Pancreas (tissue), 10 donors: Measurements from ENCODE around the gene UNC50. TPM values are rescaled to one million over a fixed set of nuclear protein-coding genes. Genes with fewer than 3 reads are reported as not detected.

Experiments
- ATAC-seq, 4 donors: fragments of 200-7000 bp; cut with Tn5 transposase; one replicate each; pipeline versions ENCODE4 v1.8.0 to v1.9.1; 2020; ENCODE audit warnings: mild to moderate bottlenecking in 4 of 4, moderate library complexity in 4 of 4
- DNase-seq, 6 donors: peaks; one replicate each; pipeline ENCODE4 v3.0.0-alpha.2; 2020
- FAIRE-seq: peaks from 2 replicates; lab custom pipeline; 2012; peaks lifted over from hg19 to GRCh38; lab: Jason Lieb, UNC
- H3K27ac ChIP-seq, 4 donors: fragments of 200-600 bp; sonication (generic); 1 replicate in 3 of 4; 2 replicates in 1 of 4; pipeline versions ENCODE4 v1.5.0 to v1.8.0; 2020
- H3K27me3 ChIP-seq, 4 donors: fragments of 200-600 bp; one replicate each; pipeline ENCODE4 v1.8.0; 2021
- H3K36me3 ChIP-seq, 3 donors: fragments of 200-600 bp; sonication (generic) in 1 of 3; one replicate each; pipeline versions ENCODE4 v1.5.0 to v1.8.0; 2020 to 2021
- H3K4me1 ChIP-seq, 3 donors: fragments of 200-600 bp; one replicate each; pipeline ENCODE4 v1.8.0; 2021
- H3K4me3 ChIP-seq, 4 donors: fragments of 200-600 bp; sonication (generic) in 2 of 4; one replicate each; pipeline versions ENCODE4 v1.5.0 to v1.8.0; 2020 to 2021
- H3K9me3 ChIP-seq, 4 donors: fragments of 200-600 bp; one replicate each; pipeline ENCODE4 v1.8.0; 2021
- WGBS, 2 donors: extraction: QIAGEN DNeasy Blood & Tissue Kit; methylation state at CpG; one replicate each; pipeline ENCODE4 v1.1.7; 2013; 5-methylcytosine and 5-hydroxymethylcytosine counted together
- intact Hi-C, 3 donors: fragments of 100-400 bp; cut with DNase I; formaldehyde crosslinking; loops; one replicate each; pipeline versions ENCODE4 v1.11.1 to v1.14.2; 2022
- polyA plus RNA-seq, 2 donors: library from polyadenylated mRNA; stranded (reverse); fragments of 200-250 nt; gene quantifications; one replicate each; pipeline ENCODE4 v1.2.3, GENCODE V29; 2013
- total RNA-seq, 6 donors: library from RNA; stranded (reverse); fragmentation: NEBNext Ultra II Directional in 4 of 6; extraction: Animal tissue kit (Norgen Biotek cat#: 25700) in 4 of 6; gene quantifications; one replicate each; pipeline versions ENCODE4 v1.2.1 to v1.2.4, GENCODE V29; 2021 to 2023
- TF ChIP-seq, protein P1 (sequence below), 4 donors: fragments of 200-600 bp; sonication (generic) in 3 of 4; IDR thresholded peaks; one replicate each; pipeline versions ENCODE4 v1.5.0 to v1.8.0; 2021; ENCODE audit warnings: antibody characterized with exemption in 4 of 4
- donor health status: healthy with polysubstance abuse.
- donor health status: DM: no; HTN: no; CAD: no; lungs with moderate emphysema.
- donor health status: DM: no; HTN: no; CAD: no.
- donor health status: control.
- donor health status: control.
- donor health status: Bipolar disorder and iron deficiency.
- donor health status: DM: yes; HTN: yes; CAD: no.
- donor health status: DM: no; HTN: no; CAD: no.
- donor health status: DM: no; HTN: no; CAD: no.
- donor health status: DM: yes; HTN: yes; CAD: no.

UNC50 gene
- total and polyA plus RNA-seq, 8 donors = 11.9 to 38.1 (median 17.6) TPM

DNA sequence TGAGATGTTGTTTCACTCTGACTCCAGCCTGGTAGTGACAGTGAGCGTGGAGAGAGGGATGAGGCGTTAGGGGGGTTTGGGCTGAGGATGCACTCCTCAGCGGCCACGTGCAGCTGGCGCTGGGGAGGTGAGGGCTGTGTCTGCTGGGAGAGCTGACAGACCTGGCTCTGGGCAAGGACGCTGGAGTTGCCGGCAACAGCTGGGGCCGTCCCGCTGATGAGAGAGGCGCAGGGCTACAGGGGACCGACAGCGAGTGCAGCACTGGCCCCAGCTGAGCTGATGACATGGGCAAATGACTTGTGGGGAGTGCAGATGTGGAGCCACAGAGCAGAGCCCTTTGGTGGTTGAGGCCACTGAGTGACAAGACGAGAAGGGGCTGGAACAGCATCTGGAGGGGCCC lies 38.5 kb upstream of the UNC50 start:
- ATAC-seq (no peak), DNase-seq (no peak)
- WGBS, 2 donors = 91 to 92% methylated on average over 13 of the region's 13 CpGs

DNA sequence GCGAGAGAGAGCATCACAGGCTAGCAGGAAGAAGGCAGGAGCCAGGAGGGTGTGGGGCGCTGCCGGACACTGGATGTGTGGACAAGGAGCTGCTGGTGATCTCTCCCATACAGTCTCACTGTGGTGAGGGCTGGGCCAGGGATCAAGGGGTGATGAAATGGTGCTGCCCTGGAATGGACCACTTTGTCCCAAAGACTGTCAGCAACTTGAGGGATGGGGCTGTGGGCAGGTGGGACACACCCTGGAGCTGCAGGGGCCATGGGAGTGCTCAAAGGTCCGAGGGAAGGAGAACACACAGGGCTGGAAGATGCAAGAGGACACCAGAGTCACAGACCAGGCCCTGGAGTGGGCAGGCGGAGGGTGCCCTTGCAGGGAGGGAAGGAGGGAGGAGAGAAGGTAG lies 38.0 kb upstream of the UNC50 start:
- no peak for ATAC-seq
- DNase-seq = no peak
- H3K4me3 ChIP-seq = no peak overlapping the region
- H3K4me1 ChIP-seq = no peaks in the 10 kb centered on the region
- WGBS, 2 donors = 90% methylated on average over 5 of the region's 5 CpGs
- TF ChIP-seq, protein P1, sequence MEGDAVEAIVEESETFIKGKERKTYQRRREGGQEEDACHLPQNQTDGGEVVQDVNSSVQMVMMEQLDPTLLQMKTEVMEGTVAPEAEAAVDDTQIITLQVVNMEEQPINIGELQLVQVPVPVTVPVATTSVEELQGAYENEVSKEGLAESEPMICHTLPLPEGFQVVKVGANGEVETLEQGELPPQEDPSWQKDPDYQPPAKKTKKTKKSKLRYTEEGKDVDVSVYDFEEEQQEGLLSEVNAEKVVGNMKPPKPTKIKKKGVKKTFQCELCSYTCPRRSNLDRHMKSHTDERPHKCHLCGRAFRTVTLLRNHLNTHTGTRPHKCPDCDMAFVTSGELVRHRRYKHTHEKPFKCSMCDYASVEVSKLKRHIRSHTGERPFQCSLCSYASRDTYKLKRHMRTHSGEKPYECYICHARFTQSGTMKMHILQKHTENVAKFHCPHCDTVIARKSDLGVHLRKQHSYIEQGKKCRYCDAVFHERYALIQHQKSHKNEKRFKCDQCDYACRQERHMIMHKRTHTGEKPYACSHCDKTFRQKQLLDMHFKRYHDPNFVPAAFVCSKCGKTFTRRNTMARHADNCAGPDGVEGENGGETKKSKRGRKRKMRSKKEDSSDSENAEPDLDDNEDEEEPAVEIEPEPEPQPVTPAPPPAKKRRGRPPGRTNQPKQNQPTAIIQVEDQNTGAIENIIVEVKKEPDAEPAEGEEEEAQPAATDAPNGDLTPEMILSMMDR (IDR thresholded peaks at IDR 0.05) = no peak
- H3K36me3 ChIP-seq = peaks cover 0 to 12% (median 0%) of the 10 kb centered on the region in 3 donors
- H3K27me3 ChIP-seq = no peaks in the 10 kb centered on the region
- no peak overlapping the region for H3K27ac ChIP-seq
- intact Hi-C loops = no loop called here
- FAIRE-seq = no peak
- no peaks in the 10 kb centered on the region for H3K9me3 ChIP-seq

More for the DNA sequence above, 38.5 kb upstream of the UNC50 start:
- Histone ChIP-seq H3K4me1 (no peaks in the 10 kb centered on the region), H3K27ac (no peak overlapping the region), H3K4me3 (no peak overlapping the region), H3K36me3 (peaks cover 0 to 12% (median 0%) of the 10 kb centered on the region in 3 donors), H3K27me3 (no peaks in the 10 kb centered on the region), H3K9me3 (no peaks in the 10 kb centered on the region)
- TF ChIP-seq, protein P1 (IDR thresholded peaks at IDR 0.05) = no peak
- no peak for FAIRE-seq
- intact Hi-C loops = no loop called here

DNA sequence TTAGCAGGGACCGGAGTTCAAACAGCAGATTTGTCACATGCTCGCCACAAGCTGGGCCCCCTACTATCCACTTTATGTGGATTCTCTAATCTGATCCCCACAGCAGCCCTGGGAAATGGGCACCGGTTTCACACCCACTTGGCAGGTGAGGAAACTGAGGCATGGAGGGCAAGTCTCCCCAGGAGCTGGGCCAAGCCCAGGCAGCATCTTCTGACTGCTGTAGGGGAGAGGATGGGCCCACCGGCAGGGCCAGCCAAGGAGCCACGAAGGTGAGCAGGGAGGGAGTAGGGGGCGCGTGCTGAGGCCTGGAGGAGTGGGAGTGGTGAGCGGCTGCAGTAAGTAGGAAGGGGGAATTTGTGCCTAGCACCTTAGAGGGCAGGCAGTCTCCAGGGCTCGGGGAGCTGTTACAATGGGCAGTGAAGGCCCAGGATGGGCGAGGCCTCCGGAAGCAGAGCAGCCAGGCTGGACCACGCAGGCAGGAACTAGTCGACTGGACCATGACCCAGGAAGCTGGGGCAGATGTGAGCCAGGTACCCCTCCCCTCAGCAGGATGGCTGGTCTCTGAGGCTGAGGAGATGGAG lies 37.2 kb upstream of the UNC50 start:
- DNase-seq (no peak), FAIRE-seq (no peak), ATAC-seq (no peak)
- H3K36me3 ChIP-seq = peaks cover 0 to 4% (median 0%) of the 10 kb centered on the region in 3 donors
- WGBS, 2 donors = 91 to 92% methylated on average over 13 of the region's 13 CpGs
- no peaks in the 10 kb centered on the region for H3K27me3 ChIP-seq
- intact Hi-C loops = no loop called here
- no peaks in the 10 kb centered on the region for H3K9me3 ChIP-seq
- TF ChIP-seq, protein P1 (IDR thresholded peaks at IDR 0.05) = no peak
- no peak overlapping the region for H3K27ac ChIP-seq
- no peak overlapping the region for H3K4me3 ChIP-seq
- H3K4me1 ChIP-seq = no peaks in the 10 kb centered on the region

DNA sequence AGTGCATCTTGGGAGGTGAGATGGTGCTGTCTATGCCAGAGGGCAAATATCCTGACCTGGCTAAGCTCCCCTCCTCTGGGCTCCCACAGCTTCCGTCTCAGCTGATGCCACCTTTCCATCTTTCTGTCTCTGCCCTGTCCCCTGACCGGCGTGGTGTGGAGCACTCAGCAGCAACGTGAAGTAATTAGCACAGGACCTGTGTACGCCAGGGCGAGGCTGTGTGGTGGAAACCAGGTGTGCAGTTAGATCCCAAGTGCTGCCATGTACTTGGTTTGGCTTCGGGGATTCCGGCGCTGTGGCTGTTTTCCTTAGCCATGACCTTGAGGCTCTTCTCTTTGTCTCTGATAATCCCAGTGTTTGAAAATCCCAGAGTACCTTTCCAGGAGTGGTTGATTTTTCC lies 36.6 kb upstream of the UNC50 start:
- FAIRE-seq = no peak
- Histone ChIP-seq H3K27ac (no peak overlapping the region), H3K9me3 (no peaks in the 10 kb centered on the region), H3K36me3 (no peaks in the 10 kb centered on the region), H3K4me3 (no peak overlapping the region), H3K4me1 (no peaks in the 10 kb centered on the region), H3K27me3 (no peaks in the 10 kb centered on the region)
- no peak for DNase-seq
- WGBS, 2 donors = 86 to 88% methylated on average over 9 of the region's 9 CpGs
- no peak for ATAC-seq
- intact Hi-C loops = no loop called here
- TF ChIP-seq, protein P1 (IDR thresholded peaks at IDR 0.05) = no peak

DNA sequence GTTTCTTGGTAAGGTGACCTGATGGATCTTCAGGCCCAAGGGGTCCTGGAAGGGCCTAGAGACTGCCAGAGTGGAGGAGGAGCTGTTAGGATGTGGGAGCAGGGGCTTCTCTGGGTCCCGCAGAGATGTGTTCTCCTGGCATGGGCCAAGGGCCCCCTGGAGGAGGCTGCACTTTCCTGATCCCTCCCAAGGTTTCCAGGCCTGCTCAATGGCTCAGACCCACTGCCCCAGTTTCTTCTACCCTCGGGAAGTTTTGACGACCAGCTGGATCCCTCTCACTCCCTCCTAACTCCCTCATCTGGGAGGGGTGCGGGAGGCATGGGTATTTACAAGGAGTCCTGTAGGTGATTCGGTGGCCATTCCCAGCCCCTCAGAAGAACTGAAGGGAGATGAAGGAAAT lies 36.2 kb upstream of the UNC50 start:
- no peaks in the 10 kb centered on the region for H3K4me1 ChIP-seq
- H3K9me3 ChIP-seq = no peaks in the 10 kb centered on the region
- DNase-seq (no peak), ATAC-seq (no peak), FAIRE-seq (no peak)
- 81% methylated on average over 5 of the region's 5 CpGs for WGBS, 2 donors
- H3K36me3 ChIP-seq = no peaks in the 10 kb centered on the region
- no peaks in the 10 kb centered on the region for H3K27me3 ChIP-seq
- H3K27ac ChIP-seq = no peak overlapping the region
- TF ChIP-seq, protein P1 (IDR thresholded peaks at IDR 0.05) = no peak
- no peak overlapping the region for H3K4me3 ChIP-seq
- intact Hi-C loops = no loop called here
